Measurements from ENCODE around the gene FEM1C.

Gene FEM1C

GRCh38 chr5:115509547-115509946 lies 35.0 kb downstream of the FEM1C start:
- TF ChIP-seq CTCF (IDR thresholded peaks at IDR 0.05; ENCODE audit: poor library complexity, severe bottlenecking) = no peak
- Histone ChIP-seq H3K9me3 (ENCODE audit: severe bottlenecking) (no peaks in the 10 kb centered on the region), H3K36me3 (ENCODE audit: low read depth) (no peaks in the 10 kb centered on the region), H3K27ac (ENCODE audit: poor library complexity, severe bottlenecking) (no peak overlapping the region), H3K4me3 (ENCODE audit: severe bottlenecking) (no peak overlapping the region), H3K4me1 (ENCODE audit: insufficient read depth, poor library complexity, severe bottlenecking) (no peaks in the 10 kb centered on the region), H3K27me3 (ENCODE audit: insufficient read depth, poor library complexity, severe bottlenecking) (no peaks in the 10 kb centered on the region)
- ATAC-seq (ENCODE audit: low read depth) (no peak), DNase-seq (ENCODE audit: low spot score) (no peak)

- no peak for DNase-seq (ENCODE audit: low spot score)
- Histone ChIP-seq H3K4me3 (ENCODE audit: severe bottlenecking) (no peak overlapping the region), H3K9me3 (ENCODE audit: severe bottlenecking) (no peaks in the 10 kb centered on the region), H3K27ac (ENCODE audit: poor library complexity, severe bottlenecking) (no peak overlapping the region), H3K36me3 (ENCODE audit: low read depth) (no peaks in the 10 kb centered on the region), H3K27me3 (ENCODE audit: insufficient read depth, poor library complexity, severe bottlenecking) (no peaks in the 10 kb centered on the region), H3K4me1 (ENCODE audit: insufficient read depth, poor library complexity, severe bottlenecking) (no peaks in the 10 kb centered on the region)
- no peak for TF ChIP-seq CTCF (IDR thresholded peaks at IDR 0.05; ENCODE audit: poor library complexity, severe bottlenecking)
- no peak for ATAC-seq (ENCODE audit: low read depth)
Measured at GRCh38 chr5:115507681-115508080, 36.9 kb downstream of the FEM1C start.

GRCh38 chr5:115503420-115503819 lies 41.2 kb downstream of the FEM1C start:
- DNase-seq (ENCODE audit: low spot score) (no peak), ATAC-seq (ENCODE audit: low read depth) (no peak)
- Histone ChIP-seq H3K36me3 (ENCODE audit: low read depth) (no peaks in the 10 kb centered on the region), H3K4me1 (ENCODE audit: insufficient read depth, poor library complexity, severe bottlenecking) (no peaks in the 10 kb centered on the region), H3K9me3 (ENCODE audit: severe bottlenecking) (no peaks in the 10 kb centered on the region), H3K27ac (ENCODE audit: poor library complexity, severe bottlenecking) (no peak overlapping the region), H3K27me3 (ENCODE audit: insufficient read depth, poor library complexity, severe bottlenecking) (peaks cover 3% of the 10 kb centered on the region), H3K4me3 (ENCODE audit: severe bottlenecking) (no peak overlapping the region)
- TF ChIP-seq CTCF (IDR thresholded peaks at IDR 0.05; ENCODE audit: poor library complexity, severe bottlenecking) = no peak

GRCh38 chr5:115501464-115502210 lies 42.9 kb downstream of the FEM1C start:
- H3K9me3 ChIP-seq (ENCODE audit: severe bottlenecking) = no peaks in the 10 kb centered on the region
- no peak for TF ChIP-seq CTCF (IDR thresholded peaks at IDR 0.05; ENCODE audit: poor library complexity, severe bottlenecking)
- DNase-seq (ENCODE audit: low spot score) (no peak), ATAC-seq (ENCODE audit: low read depth) (no peak)
- H3K27ac ChIP-seq (ENCODE audit: poor library complexity, severe bottlenecking) = no peak overlapping the region
- peaks cover 3% of the 10 kb centered on the region for H3K27me3 ChIP-seq (ENCODE audit: insufficient read depth, poor library complexity, severe bottlenecking)
- no peak overlapping the region for H3K4me3 ChIP-seq (ENCODE audit: severe bottlenecking)
- no peaks in the 10 kb centered on the region for H3K4me1 ChIP-seq (ENCODE audit: insufficient read depth, poor library complexity, severe bottlenecking)
- no peaks in the 10 kb centered on the region for H3K36me3 ChIP-seq (ENCODE audit: low read depth)

- TF ChIP-seq CTCF (IDR thresholded peaks at IDR 0.05; ENCODE audit: poor library complexity, severe bottlenecking) = no peak
- peaks cover 3% of the 10 kb centered on the region for H3K27me3 ChIP-seq (ENCODE audit: insufficient read depth, poor library complexity, severe bottlenecking)
- no peak overlapping the region for H3K4me3 ChIP-seq (ENCODE audit: severe bottlenecking)
- H3K27ac ChIP-seq (ENCODE audit: poor library complexity, severe bottlenecking) = no peak overlapping the region
- ATAC-seq (ENCODE audit: low read depth) = no peak
- H3K9me3 ChIP-seq (ENCODE audit: severe bottlenecking) = no peaks in the 10 kb centered on the region
- no peak for DNase-seq (ENCODE audit: low spot score)
- no peaks in the 10 kb centered on the region for H3K4me1 ChIP-seq (ENCODE audit: insufficient read depth, poor library complexity, severe bottlenecking)
- no peaks in the 10 kb centered on the region for H3K36me3 ChIP-seq (ENCODE audit: low read depth)
Measured at GRCh38 chr5:115500225-115500624, 44.4 kb downstream of the FEM1C start.
